Keratinocyte (primary cell): ENCODE data around the gene TRPM3. TPM values are rescaled to one million over a fixed set of nuclear protein-coding genes. Genes with fewer than 3 reads are reported as not detected.

ENCODE experiments used
- DNase-seq: peaks from one replicate; pipeline ENCODE4 v3.0.0-alpha.2; 2011; ENCODE audit warnings: low read depth, missing footprints, low spot score
- FAIRE-seq: peaks from 2 replicates; lab custom pipeline; 2011; peaks lifted over from hg19 to GRCh38; lab: Jason Lieb, UNC
- H2AFZ ChIP-seq: 2 replicates; pipeline ENCODE4 v1.6.0; 2012; ENCODE audit warnings: low read length, control low read depth, inconsistent platforms; ENCODE audit not compliant: control insufficient read depth
- H3K27ac ChIP-seq: 2 replicates; pipeline ENCODE4 v1.5.1; 2011; ENCODE audit warnings: low read length; ENCODE audit not compliant: control insufficient read depth, insufficient read depth
- H3K27me3 ChIP-seq: 3 replicates; pipeline ENCODE4 v1.6.0; 2011; ENCODE audit warnings: low read length; ENCODE audit not compliant: control insufficient read depth, insufficient read depth; ENCODE audit errors: extremely low read depth
- H3K36me3 ChIP-seq, 2 experiments: 2 replicates in 1 of 2; 3 replicates in 1 of 2; pipeline ENCODE4 v1.5.1; 2011; ENCODE audit warnings: low read length in 2 of 2, mild to moderate bottlenecking in 1 of 2; ENCODE audit not compliant: control insufficient read depth in 2 of 2, insufficient read depth in 2 of 2; ENCODE audit errors: extremely low read depth in 1 of 2
- H3K4me1 ChIP-seq: 3 replicates; pipeline ENCODE4 v1.5.1; 2011; ENCODE audit warnings: low read length; ENCODE audit not compliant: control insufficient read depth, insufficient read depth; ENCODE audit errors: extremely low read depth
- H3K4me2 ChIP-seq: 3 replicates; pipeline ENCODE4 v1.6.0; 2011; ENCODE audit warnings: low read depth, low read length; ENCODE audit not compliant: control insufficient read depth, insufficient read depth; ENCODE audit errors: extremely low read depth
- H3K4me3 ChIP-seq, 3 experiments: fragments of 200-600 bp in 1 of 3; sonication (generic) in 1 of 3; 2 replicates in 2 of 3; 3 replicates in 1 of 3; pipeline ENCODE4 v1.5.1; 2011 to 2016; ENCODE audit warnings: low read length in 3 of 3, mild to moderate bottlenecking in 3 of 3, control low read depth in 2 of 3, inconsistent platforms in 1 of 3, low read depth in 1 of 3, mixed read lengths in 1 of 3, mixed run types in 1 of 3, moderate library complexity in 1 of 3; ENCODE audit not compliant: control insufficient read depth in 2 of 3, insufficient read depth in 2 of 3; ENCODE audit errors: extremely low read depth in 1 of 3
- H3K79me2 ChIP-seq: 2 replicates; pipeline ENCODE4 v1.6.0; 2012; ENCODE audit warnings: low read length; ENCODE audit not compliant: control insufficient read depth, insufficient read depth
- H3K9ac ChIP-seq: 3 replicates; pipeline ENCODE4 v1.6.0; 2011; ENCODE audit warnings: low read length; ENCODE audit not compliant: control insufficient read depth, insufficient read depth; ENCODE audit errors: extremely low read depth
- H3K9me1 ChIP-seq: 3 replicates; pipeline ENCODE4 v1.6.0; 2011; ENCODE audit warnings: low read length; ENCODE audit not compliant: control insufficient read depth, insufficient read depth; ENCODE audit errors: extremely low read depth
- H3K9me3 ChIP-seq: 2 replicates; pipeline ENCODE4 v1.5.1; 2012; ENCODE audit warnings: low read depth, low read length; ENCODE audit not compliant: control insufficient read depth
- H4K20me1 ChIP-seq: 3 replicates; pipeline ENCODE4 v1.6.0; 2011; ENCODE audit warnings: low read length; ENCODE audit not compliant: control insufficient read depth, insufficient read depth; ENCODE audit errors: extremely low read depth
- EZH2 ChIP-seq: IDR thresholded peaks from one replicate; pipeline ENCODE4 v1.6.1; 2012; ENCODE audit warnings: inconsistent platforms, mild to moderate bottlenecking, low read length, moderate library complexity
- dilution Hi-C: fragments of 300-500 bp; cut with MboI; formaldehyde crosslinking; loops from one replicate; pipeline ENCODE4 v1.7.0; 2020; ENCODE audit warnings: low sequenced_read_pairs; ENCODE audit not compliant: extremely low pct_ligation_motif_present
- polyA plus RNA-seq, 5 experiments: library from polyadenylated mRNA; depleted of rRNA in 3 of 5; stranded (reverse) in 3 of 5; stranded (forward) in 1 of 5; unstranded in 1 of 5; fragments of >200 nt; gene quantifications; 1 replicate in 1 of 5; 2 replicates in 3 of 5; 3 replicates in 1 of 5; pipeline versions ENCODE4 v1.2.1 to v1.2.3, GENCODE V29; 2011 to 2012; ENCODE audit warnings: missing spikeins in 2 of 5, low read depth in 1 of 5, low replicate concordance in 1 of 5
- TF ChIP-seq, protein P1 (sequence below), 3 experiments: IDR thresholded peaks in 1 of 3; conservative IDR thresholded peaks in 1 of 3; optimal IDR thresholded peaks in 1 of 3; 2 replicates in 2 of 3; 3 replicates in 1 of 3; pipeline versions ENCODE3 to v1.5.1; 2011; ENCODE audit warnings: low read length in 3 of 3, mild to moderate bottlenecking in 3 of 3, moderate library complexity in 2 of 3, control low read depth in 1 of 3, inconsistent platforms in 1 of 3; ENCODE audit not compliant: insufficient read depth in 2 of 3; ENCODE audit errors: extremely low read depth in 1 of 3

The TRPM3 gene
- polyA plus RNA-seq, 1 donor (not counting 4 experiments of a cell fraction or from before 2014, with no cell fraction given), result 0.03 TPM

DNA sequence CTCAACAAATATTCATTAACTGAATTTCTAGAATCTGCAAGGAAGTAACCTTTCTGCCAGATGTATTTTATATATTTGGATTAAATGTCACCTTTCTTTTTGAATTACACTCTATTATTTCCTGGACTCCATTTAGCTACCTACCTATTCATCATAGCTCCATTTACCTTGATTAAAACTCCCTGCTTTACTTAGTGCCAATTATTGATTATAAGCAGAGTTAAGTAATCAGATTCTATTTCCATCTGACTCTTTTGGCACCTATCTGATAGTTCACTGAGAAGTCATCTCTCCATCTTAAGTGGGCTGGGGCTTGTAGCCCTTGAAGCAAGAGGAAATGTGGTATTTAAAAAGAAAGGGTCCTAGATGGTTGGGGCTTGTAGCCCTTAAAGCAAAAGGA is 88.6 kb downstream of the TRPM3 start:
- no peak for TF ChIP-seq EZH2
- TF ChIP-seq, protein P1, sequence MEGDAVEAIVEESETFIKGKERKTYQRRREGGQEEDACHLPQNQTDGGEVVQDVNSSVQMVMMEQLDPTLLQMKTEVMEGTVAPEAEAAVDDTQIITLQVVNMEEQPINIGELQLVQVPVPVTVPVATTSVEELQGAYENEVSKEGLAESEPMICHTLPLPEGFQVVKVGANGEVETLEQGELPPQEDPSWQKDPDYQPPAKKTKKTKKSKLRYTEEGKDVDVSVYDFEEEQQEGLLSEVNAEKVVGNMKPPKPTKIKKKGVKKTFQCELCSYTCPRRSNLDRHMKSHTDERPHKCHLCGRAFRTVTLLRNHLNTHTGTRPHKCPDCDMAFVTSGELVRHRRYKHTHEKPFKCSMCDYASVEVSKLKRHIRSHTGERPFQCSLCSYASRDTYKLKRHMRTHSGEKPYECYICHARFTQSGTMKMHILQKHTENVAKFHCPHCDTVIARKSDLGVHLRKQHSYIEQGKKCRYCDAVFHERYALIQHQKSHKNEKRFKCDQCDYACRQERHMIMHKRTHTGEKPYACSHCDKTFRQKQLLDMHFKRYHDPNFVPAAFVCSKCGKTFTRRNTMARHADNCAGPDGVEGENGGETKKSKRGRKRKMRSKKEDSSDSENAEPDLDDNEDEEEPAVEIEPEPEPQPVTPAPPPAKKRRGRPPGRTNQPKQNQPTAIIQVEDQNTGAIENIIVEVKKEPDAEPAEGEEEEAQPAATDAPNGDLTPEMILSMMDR (optimal IDR thresholded peaks at IDR 0.05 in 1 of 3, IDR thresholded peaks at IDR 0.05 in 1 of 3, conservative IDR thresholded peaks at IDR 0.05 in 1 of 3; ENCODE audit: extremely low read depth in 1 of 3, insufficient read depth in 2 of 3, low read length in 3 of 3), result no peak
- H3K4me2 ChIP-seq, result no peak overlapping the region
- H3K79me2 ChIP-seq, result no peaks in the 10 kb centered on the region
- no peaks in the 10 kb centered on the region for H3K36me3 ChIP-seq
- H3K9ac ChIP-seq, result no peak overlapping the region
- H2AFZ ChIP-seq, result no peak overlapping the region
- H3K9me3 ChIP-seq, result no peaks in the 10 kb centered on the region
- H3K27me3 ChIP-seq, result no peaks in the 10 kb centered on the region
- H4K20me1 ChIP-seq, result no peaks in the 10 kb centered on the region
- no peak for FAIRE-seq
- H3K9me1 ChIP-seq, result no peaks in the 10 kb centered on the region
- H3K4me1 ChIP-seq, result no peaks in the 10 kb centered on the region
- no peak overlapping the region for H3K27ac ChIP-seq
- dilution Hi-C loops, result no loop called here
- H3K4me3 ChIP-seq, result no peak overlapping the region
- no peak for DNase-seq

DNA sequence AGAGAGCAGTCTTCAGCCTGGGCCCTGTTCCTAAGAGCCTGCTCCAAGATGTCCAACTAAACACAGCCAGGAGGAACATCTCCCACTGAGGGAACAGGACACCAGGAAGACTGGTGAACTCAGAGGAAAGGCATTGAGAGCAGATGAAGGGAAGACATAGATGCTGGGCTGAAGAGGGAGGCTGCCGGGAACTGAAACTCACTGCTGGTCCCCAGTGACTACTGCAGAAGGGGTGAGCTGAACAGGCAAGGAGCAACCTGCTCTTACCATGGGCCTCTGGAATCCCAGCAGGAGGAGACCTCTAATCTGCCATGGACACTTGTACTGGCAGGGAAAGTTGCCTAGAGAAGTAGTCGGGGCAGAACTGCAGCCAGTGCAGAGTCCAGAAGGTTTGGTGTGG is 95.7 kb downstream of the TRPM3 start:
- Histone ChIP-seq H3K36me3 (no peaks in the 10 kb centered on the region), H3K4me2 (no peak overlapping the region), H3K4me1 (no peaks in the 10 kb centered on the region), H3K4me3 (no peak overlapping the region), H3K27ac (no peak overlapping the region), H3K9ac (no peak overlapping the region), H3K27me3 (no peaks in the 10 kb centered on the region), H3K79me2 (no peaks in the 10 kb centered on the region), H2AFZ (no peak overlapping the region), H3K9me3 (no peaks in the 10 kb centered on the region), H4K20me1 (no peaks in the 10 kb centered on the region), H3K9me1 (no peaks in the 10 kb centered on the region)
- dilution Hi-C loops, result no loop called here
- TF ChIP-seq, protein P1 (optimal IDR thresholded peaks at IDR 0.05 in 1 of 3, IDR thresholded peaks at IDR 0.05 in 1 of 3, conservative IDR thresholded peaks at IDR 0.05 in 1 of 3; ENCODE audit: extremely low read depth in 1 of 3, insufficient read depth in 2 of 3, low read length in 3 of 3), result no peak
- TF ChIP-seq EZH2, result no peak
- DNase-seq, result no peak
- no peak for FAIRE-seq
